ENCODE results near the gene DMXL2.
A peak's percentile ranks its signal among the peaks of the same experiment; 100 is the strongest.
"Not testable (repeated sequence)": the region's sequence is repeated elsewhere in the genome, so short reads cannot be mapped to it uniquely, and the experiment has no call there.

The DMXL2 gene, protein sequence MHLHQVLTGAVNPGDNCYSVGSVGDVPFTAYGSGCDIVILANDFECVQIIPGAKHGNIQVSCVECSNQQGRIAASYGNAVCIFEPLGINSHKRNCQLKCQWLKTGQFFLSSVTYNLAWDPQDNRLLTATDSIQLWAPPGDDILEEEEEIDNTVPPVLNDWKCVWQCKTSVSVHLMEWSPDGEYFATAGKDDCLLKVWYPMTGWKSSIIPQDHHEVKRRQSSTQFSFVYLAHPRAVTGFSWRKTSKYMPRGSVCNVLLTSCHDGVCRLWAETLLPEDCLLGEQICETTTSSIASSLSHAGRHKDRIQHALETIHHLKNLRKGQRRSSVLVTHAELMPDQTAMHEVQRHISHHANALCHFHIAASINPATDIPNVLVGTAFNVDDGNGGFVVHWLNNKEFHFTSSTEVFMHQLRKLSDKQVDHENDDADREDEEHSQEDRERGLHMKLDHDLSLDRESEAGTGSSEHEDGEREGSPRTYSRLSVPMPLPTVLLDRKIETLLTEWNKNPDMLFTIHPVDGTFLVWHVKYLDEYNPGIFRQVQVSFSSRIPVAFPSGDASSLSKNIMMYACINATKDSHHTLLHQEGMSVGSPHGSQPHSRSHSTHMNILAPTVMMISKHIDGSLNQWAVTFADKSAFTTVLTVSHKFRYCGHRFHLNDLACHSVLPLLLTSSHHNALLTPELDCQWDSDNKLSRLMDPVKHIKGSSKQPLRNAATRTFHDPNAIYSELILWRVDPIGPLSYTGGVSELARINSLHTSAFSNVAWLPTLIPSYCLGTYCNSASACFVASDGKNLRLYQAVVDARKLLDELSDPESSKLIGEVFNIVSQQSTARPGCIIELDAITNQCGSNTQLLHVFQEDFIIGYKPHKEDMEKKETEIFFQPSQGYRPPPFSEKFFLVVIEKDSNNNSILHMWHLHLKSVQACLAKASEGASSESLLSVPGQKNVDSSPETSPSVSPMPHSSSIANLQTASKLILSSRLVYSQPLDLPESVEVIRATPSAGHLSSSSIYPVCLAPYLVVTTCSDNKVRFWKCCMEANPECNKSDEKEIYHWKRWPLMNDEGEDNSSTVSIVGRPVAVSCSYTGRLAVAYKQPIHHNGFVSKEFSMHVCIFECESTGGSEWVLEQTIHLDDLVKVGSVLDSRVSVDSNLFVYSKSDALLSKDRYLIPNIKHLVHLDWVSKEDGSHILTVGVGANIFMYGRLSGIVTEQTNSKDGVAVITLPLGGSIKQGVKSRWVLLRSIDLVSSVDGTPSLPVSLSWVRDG (N-terminal part only)

DNA sequence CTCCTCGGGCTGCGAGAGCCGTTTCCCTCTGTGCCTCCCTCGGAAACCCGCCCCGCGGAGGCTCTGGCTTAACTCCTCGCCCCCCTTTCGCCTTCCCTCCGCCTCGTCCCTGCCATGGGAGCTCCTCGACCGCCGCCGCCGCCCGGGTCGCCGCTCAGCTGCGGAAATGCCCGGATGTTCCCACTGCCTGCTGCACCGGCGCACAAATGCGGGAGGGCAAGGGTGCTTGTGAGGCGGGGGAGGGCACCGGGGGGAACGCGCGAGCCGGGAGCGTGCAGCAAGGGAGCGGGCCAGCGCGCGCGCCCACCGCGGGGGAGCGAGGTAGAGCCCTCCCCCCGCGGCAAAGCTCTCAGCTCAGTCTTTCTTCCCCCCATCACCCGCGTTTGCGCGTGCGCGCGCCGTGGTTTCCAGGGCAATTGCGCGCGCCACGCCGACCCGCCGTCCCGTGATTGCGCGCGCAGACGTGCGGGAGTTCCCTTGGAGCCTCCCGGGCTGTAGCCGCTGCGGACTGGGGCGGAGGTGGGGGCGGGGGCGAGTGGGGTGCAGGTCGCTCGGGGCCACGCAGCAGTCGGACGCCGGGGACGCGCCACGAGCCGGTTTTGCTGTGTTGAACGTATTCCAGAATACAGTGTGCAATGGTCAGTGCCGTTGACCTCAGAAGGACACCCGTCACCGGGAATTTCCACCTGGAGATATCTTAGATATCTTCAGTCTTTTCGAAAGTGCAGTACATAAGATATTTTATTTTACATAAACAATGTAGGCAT is at the start of gene DMXL2:
Gene DMXL2, minus strand, starts transcription at position 168 of the 767 bp plus-strand sequence. CDS start 226 bp downstream, outside the sequence.
- peak; percentile 65 to 84 for DNase-seq

DNA sequence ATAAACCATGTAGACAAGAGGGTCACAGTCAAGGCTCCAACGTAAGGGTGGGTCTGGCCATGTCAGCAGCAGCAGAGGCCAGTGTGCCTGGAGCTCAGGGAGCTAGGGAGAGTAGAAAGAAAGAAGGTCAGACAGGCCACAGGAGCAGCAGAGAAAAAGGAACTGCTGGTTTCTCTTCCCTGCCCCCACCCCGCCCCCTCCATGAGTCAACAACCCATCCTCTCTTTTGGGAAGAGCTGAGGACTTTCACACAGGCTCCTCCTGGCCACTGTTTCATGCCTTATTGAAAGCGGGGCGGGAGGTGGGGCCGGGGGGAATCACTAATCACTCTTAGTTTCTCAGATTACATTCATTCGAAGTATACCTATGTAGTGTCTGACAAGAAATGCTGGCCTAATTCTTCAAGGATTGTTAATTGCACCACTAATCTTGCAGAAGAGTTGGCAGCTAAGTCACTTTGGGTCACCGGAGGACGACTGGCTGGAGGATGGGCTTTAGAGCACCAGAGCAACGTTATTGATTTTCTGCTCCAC is 49.6 kb upstream of the DMXL2 start:
- DNase-seq, result peak; percentile 0 to 9

- DNase-seq, result no peak
These were observed 46.8 kb upstream of the DMXL2 start for GRCh38 chr15:51669381-51669780.

GRCh38 chr15:51668446-51668845 is 45.9 kb upstream of the DMXL2 start:
- no peak for DNase-seq

DNA sequence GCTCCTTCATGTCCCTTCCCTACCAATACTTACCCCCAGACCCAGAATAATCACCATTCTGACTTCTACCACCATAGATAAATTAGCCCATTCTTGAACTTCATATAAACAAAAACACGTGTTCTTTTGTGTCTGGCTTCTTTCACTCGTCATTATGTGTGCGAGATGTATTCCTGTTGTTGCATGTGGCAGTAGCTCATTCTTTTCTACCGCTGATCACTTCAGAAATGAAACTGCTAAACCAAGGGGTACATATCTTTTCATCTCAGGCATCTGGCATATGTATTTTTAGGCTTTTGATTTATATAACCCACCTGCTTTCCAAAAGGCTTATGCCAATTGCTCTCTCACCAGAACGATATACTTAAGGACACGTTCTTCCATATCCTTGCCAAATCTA is 44.9 kb upstream of the DMXL2 start:
- DNase-seq, result no peak

DNA sequence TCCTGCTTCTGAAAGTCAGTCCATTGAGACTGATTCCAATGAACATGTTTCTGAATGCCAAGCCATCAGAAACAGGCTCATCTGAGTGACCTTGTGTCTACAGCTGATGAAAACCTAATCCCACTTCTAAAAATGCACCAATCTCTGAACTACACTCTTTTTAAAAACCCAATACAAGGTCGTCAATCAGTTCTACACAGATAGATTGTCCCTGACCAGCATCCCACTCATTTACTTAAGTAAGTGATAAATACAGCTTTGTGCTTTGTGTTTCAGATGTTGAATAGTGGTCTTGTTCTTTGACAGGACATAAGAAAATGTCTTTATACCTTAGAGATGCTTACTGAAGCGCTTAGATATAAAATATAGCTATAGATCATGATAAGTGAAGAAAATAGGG is 38.5 kb upstream of the DMXL2 start:
- no peak for DNase-seq

DNA sequence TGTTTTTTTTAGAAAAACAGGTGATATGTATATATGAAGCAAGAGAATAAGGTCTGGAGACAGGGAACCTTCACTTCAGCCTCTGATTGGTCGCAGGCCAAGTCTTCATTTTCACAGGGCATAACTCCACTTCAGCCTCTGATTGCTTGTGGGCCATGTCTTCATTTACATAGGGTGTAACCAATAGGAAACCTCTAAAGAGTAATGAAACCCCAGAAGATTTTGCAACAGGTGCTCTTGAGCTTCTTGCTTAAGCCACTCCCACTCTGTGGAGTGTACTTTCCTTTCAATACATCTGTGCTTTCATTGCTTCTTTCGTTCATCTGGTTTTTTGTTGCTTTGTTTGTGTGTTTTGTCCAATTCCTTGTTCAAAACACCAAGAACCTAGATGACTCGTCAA is 36.1 kb upstream of the DMXL2 start:
- DNase-seq, result no peak

DNA sequence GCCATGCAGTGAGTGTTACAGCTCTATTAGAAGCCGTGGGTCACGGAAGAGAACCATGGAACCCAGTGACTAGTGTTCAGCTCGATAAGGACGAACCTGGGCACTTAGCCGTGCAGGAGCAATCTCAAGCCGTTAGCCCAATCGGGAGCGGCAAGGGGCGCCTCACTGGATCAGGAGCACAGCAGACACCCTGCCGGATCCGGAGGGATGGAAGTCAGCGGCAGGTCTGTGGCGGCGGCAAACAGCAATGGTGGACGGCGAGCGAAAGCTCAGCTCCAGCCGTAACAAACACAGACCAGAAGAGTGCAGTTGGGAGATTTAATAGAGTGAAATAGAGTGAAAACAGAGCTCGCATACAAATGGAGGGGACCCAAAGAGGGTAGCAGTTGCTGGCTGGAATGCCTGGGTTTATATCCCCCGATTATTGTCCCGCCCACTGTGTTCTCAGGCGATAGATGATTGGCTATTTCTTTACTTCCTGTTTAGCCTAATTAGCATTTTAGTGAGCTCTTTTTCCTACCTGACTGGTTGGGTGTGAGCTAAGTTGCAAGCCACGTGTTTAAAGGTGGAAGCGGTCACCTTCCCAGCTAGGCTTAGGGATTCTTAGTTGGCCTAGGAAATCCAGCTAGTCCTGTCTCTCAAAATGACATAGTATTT is 33.0 kb upstream of the DMXL2 start:
- not testable (repeated sequence) for DNase-seq

- no peak for DNase-seq
These were observed 29.6 kb upstream of the DMXL2 start for GRCh38 chr15:51652084-51652668.

DNA sequence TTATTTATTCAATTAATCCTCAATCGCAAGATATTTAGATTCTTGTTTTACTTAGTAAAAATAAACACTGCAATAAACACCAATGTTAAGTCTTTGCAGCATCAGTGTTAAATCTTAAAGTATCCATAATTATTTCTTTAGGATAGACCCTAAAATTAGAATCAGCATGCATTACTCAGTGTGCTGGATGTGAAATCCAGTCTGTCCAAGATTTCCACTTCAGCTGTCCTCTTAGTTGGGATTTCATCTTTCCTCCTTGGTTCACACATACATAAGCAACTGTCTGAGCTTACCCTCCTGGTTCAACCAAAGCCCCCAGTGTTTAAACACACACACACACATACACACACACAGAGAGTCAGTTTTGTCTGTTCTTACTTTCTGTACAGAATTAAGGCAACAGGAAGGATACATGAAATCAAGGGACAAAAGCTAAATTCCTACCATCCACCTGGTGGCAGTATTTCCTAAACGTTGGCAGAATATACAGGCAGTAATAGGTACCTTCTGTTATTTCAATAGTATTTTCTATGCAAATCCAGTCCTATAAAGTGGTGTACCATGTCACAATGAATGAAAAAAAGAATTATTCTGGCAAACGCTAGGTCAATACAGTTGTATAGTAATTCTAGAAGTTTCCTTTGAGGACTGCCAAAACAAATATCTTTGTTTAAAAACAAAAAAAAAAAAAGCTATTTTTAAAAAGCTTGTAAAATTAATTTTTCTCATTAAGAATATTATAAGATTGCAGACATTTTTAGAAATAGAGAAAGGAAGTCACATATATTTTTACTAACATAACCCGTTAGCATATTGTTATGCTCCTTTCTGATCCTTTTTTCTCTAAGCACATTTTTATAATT is 27.3 kb upstream of the DMXL2 start:
- peak; percentile 1 to 22 for DNase-seq

DNA sequence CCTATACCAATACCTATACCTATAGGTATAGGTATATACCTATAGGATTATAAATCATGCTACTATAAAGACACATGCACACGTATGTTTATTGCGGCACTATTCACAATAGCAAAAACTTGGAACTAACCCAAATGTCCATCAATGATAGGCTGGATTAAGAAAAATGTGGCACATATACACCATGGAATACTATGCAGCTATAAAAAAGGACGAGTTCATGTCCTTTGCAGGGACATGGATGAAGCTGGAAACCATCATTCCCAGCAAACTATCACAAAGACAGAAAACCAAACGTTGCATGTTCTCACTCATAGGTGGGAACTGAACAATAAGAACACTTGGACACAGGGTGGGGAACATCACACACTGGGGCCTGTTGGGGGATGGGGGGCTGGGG is 26.1 kb upstream of the DMXL2 start:
- DNase-seq, result not testable (repeated sequence)

GRCh38 chr15:51648101-51648500 is 25.5 kb upstream of the DMXL2 start:
- not testable (repeated sequence) for DNase-seq

- DNase-seq, result no peak
These were observed 24.6 kb upstream of the DMXL2 start for GRCh38 chr15:51647128-51647562.

- no peak for DNase-seq
These were observed 20.1 kb upstream of the DMXL2 start for GRCh38 chr15:51642696-51643095.

GRCh38 chr15:51641490-51642130 is 19.0 kb upstream of the DMXL2 start:
- no peak for DNase-seq

GRCh38 chr15:51634591-51635198 is 12.1 kb upstream of the DMXL2 start:
- no peak for DNase-seq

DNA sequence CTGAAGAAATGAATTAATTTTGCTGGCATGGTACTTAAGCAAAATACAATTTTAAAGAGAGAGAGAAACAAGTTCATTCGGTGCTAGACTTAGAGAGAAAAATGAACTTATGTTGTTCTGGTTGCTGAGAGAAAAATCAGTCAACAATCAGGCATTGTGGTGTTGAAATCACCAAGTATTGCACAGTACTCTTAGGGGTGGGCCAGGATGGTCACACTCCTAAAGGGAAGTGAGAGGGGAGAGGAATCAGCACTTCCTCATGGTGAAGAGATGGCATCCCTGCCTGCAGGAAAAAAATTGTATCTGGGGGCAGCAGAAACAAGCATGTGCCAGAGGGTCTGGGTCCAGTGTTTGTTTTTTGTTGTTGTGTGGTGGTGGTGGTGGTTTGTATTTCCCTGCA is 7.0 kb upstream of the DMXL2 start:
- no peak for DNase-seq

DNA sequence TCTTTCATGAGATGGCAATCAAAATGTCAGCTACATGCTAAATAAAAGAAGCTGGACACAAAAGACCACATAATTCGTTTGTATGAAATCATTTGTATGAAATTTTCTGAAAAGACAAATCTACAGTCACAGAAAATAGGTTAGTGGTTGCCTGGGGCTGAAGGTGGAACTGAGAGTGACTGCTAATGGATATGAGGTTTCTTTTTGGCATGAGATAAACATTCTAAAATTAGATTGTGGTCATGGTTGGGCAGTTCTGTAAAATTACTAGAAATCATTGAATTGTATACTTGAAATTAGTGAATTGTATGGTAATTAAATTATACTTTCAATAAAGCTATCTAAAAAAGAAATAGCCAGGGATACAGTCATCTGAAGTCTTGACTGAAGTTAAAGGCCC is 2.7 kb upstream of the DMXL2 start:
- DNase-seq, result no peak

DNA sequence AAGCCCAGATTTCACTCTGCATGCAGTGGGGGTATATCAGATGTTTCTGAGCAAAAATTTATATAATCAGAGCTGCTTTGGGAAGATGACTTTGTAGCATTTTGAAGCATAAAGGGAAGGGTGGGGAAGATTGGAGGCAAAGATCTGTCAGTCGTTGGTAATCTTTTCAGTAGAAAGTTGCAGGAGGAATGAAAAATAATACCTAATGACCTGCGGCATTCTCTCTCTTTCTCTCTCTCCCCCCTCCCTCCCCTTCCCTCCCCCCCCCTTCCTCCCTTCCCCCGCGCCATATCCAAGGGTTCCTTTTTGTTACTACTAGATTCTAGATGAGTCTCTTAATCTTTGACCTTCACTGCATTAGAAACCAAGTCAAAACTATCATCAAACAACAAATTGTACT is 1.5 kb upstream of the DMXL2 start:
- DNase-seq, result no peak

All from NCI-H187 (cell line).